Neural cell (in vitro differentiated cells): ENCODE results near the gene GORASP2.

Experiments used
- TF ChIP-seq, protein P1 (sequence below): fragments of 450-650 bp; IDR thresholded peaks from 2 replicates; pipeline ENCODE4 v1.5.1; 2014; ENCODE audit warnings: antibody characterized with exemption, mild to moderate bottlenecking, moderate library complexity; ENCODE audit not compliant: poor library complexity, severe bottlenecking
- TF ChIP-seq, protein P2 (sequence below): IDR thresholded peaks from 2 replicates; pipeline ENCODE4 v1.6.1; 2012; ENCODE audit warnings: borderline replicate concordance

DNA sequence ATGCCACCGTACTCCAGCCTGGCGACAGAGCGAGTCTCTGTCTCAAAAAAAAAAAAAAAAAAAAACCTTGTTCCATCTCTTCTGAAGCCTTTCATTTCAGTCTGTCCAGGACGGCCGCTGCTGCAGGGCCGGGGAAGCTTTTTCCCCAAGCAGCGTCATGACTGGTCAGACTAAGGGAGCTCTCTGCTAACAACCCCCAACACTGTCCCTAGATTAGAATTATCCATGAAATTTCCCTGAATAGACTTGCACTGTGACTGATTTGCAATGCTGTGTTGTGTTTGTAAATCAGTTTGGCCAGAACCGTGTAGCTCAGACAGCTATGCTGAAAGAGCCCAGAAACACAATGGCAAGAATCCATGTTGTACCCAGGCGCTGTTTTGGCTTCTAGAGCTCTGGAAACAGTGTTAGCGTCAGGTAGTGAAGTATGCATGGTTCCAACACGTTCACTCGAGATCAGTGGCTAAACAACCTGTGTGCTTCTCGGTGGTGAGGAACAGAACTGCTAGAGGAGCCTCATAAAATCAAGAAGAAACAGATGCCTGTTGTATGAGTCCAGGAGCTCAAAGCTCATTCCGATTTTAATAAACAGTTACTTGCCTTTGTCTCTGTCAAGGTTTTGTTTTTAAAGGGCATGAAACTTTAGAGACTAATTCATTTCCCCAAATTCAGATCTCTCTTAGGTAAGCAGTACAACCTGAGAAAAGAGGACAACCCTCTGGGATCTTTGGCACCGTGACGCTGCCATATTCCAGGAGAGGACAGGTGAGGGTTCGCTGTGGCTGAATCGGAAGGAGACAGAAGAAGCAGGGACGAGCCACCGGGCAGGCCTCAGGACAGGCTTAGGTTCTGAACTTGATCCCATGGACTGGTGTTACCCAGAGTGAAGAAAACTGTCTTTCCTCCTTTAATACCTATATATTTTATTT lies 43.5 kb downstream of the GORASP2 start:
- TF ChIP-seq, protein P1, sequence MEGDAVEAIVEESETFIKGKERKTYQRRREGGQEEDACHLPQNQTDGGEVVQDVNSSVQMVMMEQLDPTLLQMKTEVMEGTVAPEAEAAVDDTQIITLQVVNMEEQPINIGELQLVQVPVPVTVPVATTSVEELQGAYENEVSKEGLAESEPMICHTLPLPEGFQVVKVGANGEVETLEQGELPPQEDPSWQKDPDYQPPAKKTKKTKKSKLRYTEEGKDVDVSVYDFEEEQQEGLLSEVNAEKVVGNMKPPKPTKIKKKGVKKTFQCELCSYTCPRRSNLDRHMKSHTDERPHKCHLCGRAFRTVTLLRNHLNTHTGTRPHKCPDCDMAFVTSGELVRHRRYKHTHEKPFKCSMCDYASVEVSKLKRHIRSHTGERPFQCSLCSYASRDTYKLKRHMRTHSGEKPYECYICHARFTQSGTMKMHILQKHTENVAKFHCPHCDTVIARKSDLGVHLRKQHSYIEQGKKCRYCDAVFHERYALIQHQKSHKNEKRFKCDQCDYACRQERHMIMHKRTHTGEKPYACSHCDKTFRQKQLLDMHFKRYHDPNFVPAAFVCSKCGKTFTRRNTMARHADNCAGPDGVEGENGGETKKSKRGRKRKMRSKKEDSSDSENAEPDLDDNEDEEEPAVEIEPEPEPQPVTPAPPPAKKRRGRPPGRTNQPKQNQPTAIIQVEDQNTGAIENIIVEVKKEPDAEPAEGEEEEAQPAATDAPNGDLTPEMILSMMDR: no peak
- TF ChIP-seq, protein P2, sequence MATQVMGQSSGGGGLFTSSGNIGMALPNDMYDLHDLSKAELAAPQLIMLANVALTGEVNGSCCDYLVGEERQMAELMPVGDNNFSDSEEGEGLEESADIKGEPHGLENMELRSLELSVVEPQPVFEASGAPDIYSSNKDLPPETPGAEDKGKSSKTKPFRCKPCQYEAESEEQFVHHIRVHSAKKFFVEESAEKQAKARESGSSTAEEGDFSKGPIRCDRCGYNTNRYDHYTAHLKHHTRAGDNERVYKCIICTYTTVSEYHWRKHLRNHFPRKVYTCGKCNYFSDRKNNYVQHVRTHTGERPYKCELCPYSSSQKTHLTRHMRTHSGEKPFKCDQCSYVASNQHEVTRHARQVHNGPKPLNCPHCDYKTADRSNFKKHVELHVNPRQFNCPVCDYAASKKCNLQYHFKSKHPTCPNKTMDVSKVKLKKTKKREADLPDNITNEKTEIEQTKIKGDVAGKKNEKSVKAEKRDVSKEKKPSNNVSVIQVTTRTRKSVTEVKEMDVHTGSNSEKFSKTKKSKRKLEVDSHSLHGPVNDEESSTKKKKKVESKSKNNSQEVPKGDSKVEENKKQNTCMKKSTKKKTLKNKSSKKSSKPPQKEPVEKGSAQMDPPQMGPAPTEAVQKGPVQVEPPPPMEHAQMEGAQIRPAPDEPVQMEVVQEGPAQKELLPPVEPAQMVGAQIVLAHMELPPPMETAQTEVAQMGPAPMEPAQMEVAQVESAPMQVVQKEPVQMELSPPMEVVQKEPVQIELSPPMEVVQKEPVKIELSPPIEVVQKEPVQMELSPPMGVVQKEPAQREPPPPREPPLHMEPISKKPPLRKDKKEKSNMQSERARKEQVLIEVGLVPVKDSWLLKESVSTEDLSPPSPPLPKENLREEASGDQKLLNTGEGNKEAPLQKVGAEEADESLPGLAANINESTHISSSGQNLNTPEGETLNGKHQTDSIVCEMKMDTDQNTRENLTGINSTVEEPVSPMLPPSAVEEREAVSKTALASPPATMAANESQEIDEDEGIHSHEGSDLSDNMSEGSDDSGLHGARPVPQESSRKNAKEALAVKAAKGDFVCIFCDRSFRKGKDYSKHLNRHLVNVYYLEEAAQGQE: no peak
